ENCODE measurements around the gene CAPN11. TPM values are rescaled to one million over a fixed set of nuclear protein-coding genes. Genes with fewer than 3 reads are reported as not detected.

The CAPN11 gene
- total and polyA plus RNA-seq, 4 donors, result 0.08 to 0.19 (median 0.09) TPM; not detected in 1

DNA sequence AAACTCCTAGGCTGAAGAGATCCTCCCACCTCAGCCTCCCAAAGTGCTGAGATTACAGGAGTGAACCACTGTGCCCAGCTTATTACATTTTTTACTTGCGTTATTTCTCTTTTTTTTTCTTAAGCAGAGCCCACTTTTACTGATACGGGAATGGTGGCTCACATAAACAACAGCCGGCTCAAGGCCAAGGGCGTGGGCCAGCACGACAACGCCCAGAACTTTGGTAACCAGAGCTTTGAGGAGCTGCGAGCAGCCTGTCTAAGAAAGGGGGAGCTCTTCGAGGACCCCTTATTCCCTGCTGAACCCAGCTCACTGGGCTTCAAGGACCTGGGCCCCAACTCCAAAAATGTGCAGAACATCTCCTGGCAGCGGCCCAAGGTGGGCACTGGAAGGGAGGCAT is 10.5 kb downstream of the CAPN11 start:
- Histone ChIP-seq H3K4me1 (ENCODE audit: control insufficient read depth in 4 of 4, insufficient read depth in 4 of 4, low read length in 3 of 4) (peaks cover 0 to 8% (median 2%) of the 10 kb centered on the region in 4 donors), H3K9me3 (ENCODE audit: control insufficient read depth in 4 of 4, low read length in 3 of 4) (no peaks in the 10 kb centered on the region), H3K4me3 (ENCODE audit: low read depth in 1 of 3, low read length in 3 of 3) (no peak overlapping the region), H3K9ac (ENCODE audit: low read depth in 1 of 2, low read length in 2 of 2) (no peak overlapping the region), H3K27me3 (ENCODE audit: control insufficient read depth in 4 of 4, insufficient read depth in 4 of 4, low read length in 3 of 4) (no peaks in the 10 kb centered on the region), H3K27ac (ENCODE audit: low read depth in 1 of 2, low read length in 2 of 2) (no peak overlapping the region), H3K36me3 (ENCODE audit: control insufficient read depth in 4 of 4, insufficient read depth in 3 of 4, low read depth in 1 of 4, low read length in 3 of 4) (no peaks in the 10 kb centered on the region)
- WGBS, result 82% methylated on average over 9 of the region's 9 CpGs
- no peak for DNase-seq (ENCODE audit: low spot score)
- TF ChIP-seq YY1 (IDR thresholded peaks at IDR 0.05) (no peak), TAF1 (conservative IDR thresholded peaks at IDR 0.05) (no peak), FOXA1 (IDR thresholded peaks at IDR 0.05) (no peak)
- TF ChIP-seq, protein P1, sequence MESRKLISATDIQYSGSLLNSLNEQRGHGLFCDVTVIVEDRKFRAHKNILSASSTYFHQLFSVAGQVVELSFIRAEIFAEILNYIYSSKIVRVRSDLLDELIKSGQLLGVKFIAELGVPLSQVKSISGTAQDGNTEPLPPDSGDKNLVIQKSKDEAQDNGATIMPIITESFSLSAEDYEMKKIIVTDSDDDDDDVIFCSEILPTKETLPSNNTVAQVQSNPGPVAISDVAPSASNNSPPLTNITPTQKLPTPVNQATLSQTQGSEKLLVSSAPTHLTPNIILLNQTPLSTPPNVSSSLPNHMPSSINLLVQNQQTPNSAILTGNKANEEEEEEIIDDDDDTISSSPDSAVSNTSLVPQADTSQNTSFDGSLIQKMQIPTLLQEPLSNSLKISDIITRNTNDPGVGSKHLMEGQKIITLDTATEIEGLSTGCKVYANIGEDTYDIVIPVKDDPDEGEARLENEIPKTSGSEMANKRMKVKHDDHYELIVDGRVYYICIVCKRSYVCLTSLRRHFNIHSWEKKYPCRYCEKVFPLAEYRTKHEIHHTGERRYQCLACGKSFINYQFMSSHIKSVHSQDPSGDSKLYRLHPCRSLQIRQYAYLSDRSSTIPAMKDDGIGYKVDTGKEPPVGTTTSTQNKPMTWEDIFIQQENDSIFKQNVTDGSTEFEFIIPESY (IDR thresholded peaks at IDR 0.05), result no peak

DNA sequence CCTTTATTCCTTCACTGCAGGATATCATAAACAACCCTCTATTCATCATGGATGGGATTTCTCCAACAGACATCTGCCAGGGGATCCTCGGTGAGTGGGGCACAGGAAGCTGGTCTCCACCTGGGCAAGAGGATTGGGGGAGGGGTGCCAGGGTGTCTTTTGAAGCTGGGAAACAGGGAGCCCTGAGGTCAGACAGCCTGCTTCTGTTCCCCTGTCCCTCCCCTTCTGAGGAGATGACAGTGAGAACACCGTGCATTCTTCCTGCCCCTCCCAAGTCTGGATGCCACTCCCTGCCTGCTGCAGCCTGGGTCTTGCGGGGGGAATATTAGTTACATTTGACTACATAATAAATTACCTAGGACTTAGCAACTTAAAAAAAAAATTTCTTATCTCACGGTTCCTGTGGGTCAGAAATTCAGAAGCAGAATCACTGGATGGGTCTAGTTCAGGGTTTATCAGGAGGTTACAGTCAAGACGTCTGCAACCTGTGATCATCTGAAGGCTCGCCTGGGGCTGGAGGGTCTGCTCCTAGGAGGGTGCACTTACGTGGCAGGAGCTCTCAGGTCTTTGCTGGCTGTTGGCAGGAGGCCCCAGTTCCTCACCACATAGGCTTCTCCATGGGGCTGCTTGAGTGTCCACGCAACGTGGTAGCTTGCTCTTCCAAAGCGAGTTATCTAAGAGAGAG is 11.4 kb downstream of the CAPN11 start:
- Histone ChIP-seq H3K27ac (ENCODE audit: low read depth in 1 of 2, low read length in 2 of 2) (no peak overlapping the region), H3K36me3 (ENCODE audit: control insufficient read depth in 4 of 4, insufficient read depth in 3 of 4, low read depth in 1 of 4, low read length in 3 of 4) (no peaks in the 10 kb centered on the region), H3K9me3 (ENCODE audit: control insufficient read depth in 4 of 4, low read length in 3 of 4) (no peaks in the 10 kb centered on the region), H3K4me1 (ENCODE audit: control insufficient read depth in 4 of 4, insufficient read depth in 4 of 4, low read length in 3 of 4) (peaks cover 0 to 8% (median 2%) of the 10 kb centered on the region in 4 donors), H3K27me3 (ENCODE audit: control insufficient read depth in 4 of 4, insufficient read depth in 4 of 4, low read length in 3 of 4) (no peaks in the 10 kb centered on the region), H3K4me3 (ENCODE audit: low read depth in 1 of 3, low read length in 3 of 3) (no peak overlapping the region), H3K9ac (ENCODE audit: low read depth in 1 of 2, low read length in 2 of 2) (no peak overlapping the region)
- TF ChIP-seq RAD21 (IDR thresholded peaks at IDR 0.05), result no peak
- 80% methylated on average over 10 of the region's 10 CpGs for WGBS
- DNase-seq (ENCODE audit: low spot score), result no peak

DNA sequence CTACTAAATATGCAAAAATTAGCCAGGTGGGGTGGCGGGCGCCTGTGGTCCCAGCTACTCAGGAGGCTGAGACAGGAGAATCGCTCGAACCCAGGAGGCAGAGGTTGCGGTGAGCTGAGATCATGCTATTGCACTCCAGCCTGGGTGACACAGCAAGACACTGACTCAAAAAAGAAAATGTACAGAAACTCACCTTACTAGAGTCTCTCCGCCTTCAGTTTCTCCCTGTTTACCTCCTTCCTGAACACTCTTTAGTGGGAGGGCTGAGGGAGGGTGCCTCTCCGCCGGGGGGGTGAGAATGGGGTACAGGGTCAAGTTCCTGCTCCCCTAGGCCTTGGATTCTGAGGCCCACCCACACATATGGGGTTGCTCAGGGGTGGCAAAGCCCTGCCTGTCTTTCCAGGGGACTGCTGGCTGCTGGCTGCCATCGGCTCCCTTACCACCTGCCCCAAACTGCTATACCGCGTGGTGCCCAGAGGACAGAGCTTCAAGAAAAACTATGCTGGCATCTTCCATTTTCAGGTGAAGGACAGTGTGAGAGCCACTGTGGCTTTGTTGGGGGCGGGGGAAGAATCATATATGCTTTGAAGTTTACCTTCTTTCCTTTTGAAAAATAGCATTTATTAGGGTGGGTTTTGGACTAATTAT is 13.4 kb downstream of the CAPN11 start:
- TF ChIP-seq FOXA1 (IDR thresholded peaks at IDR 0.05), result no peak
- TF ChIP-seq, protein P1 (IDR thresholded peaks at IDR 0.05), result no peak
- TF ChIP-seq, protein P2, sequence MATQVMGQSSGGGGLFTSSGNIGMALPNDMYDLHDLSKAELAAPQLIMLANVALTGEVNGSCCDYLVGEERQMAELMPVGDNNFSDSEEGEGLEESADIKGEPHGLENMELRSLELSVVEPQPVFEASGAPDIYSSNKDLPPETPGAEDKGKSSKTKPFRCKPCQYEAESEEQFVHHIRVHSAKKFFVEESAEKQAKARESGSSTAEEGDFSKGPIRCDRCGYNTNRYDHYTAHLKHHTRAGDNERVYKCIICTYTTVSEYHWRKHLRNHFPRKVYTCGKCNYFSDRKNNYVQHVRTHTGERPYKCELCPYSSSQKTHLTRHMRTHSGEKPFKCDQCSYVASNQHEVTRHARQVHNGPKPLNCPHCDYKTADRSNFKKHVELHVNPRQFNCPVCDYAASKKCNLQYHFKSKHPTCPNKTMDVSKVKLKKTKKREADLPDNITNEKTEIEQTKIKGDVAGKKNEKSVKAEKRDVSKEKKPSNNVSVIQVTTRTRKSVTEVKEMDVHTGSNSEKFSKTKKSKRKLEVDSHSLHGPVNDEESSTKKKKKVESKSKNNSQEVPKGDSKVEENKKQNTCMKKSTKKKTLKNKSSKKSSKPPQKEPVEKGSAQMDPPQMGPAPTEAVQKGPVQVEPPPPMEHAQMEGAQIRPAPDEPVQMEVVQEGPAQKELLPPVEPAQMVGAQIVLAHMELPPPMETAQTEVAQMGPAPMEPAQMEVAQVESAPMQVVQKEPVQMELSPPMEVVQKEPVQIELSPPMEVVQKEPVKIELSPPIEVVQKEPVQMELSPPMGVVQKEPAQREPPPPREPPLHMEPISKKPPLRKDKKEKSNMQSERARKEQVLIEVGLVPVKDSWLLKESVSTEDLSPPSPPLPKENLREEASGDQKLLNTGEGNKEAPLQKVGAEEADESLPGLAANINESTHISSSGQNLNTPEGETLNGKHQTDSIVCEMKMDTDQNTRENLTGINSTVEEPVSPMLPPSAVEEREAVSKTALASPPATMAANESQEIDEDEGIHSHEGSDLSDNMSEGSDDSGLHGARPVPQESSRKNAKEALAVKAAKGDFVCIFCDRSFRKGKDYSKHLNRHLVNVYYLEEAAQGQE (IDR thresholded peaks at IDR 0.05), result no peak
- no peak for TF ChIP-seq EGR1 (IDR thresholded peaks at IDR 0.05; ENCODE audit: low read depth in 2 of 2)
- TF ChIP-seq TAF1 (conservative IDR thresholded peaks at IDR 0.05), result no peak
- TF ChIP-seq RXRA (IDR thresholded peaks at IDR 0.05), result no peak
- TF ChIP-seq HNF4G (IDR thresholded peaks at IDR 0.05), result no peak
- TF ChIP-seq, protein P3, sequence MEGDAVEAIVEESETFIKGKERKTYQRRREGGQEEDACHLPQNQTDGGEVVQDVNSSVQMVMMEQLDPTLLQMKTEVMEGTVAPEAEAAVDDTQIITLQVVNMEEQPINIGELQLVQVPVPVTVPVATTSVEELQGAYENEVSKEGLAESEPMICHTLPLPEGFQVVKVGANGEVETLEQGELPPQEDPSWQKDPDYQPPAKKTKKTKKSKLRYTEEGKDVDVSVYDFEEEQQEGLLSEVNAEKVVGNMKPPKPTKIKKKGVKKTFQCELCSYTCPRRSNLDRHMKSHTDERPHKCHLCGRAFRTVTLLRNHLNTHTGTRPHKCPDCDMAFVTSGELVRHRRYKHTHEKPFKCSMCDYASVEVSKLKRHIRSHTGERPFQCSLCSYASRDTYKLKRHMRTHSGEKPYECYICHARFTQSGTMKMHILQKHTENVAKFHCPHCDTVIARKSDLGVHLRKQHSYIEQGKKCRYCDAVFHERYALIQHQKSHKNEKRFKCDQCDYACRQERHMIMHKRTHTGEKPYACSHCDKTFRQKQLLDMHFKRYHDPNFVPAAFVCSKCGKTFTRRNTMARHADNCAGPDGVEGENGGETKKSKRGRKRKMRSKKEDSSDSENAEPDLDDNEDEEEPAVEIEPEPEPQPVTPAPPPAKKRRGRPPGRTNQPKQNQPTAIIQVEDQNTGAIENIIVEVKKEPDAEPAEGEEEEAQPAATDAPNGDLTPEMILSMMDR (IDR thresholded peaks at IDR 0.05; ENCODE audit: low read depth, low read length, missing input control), result no peak
- TF ChIP-seq, protein P4, sequence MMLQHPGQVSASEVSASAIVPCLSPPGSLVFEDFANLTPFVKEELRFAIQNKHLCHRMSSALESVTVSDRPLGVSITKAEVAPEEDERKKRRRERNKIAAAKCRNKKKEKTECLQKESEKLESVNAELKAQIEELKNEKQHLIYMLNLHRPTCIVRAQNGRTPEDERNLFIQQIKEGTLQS (IDR thresholded peaks at IDR 0.05), result no peak
- TF ChIP-seq NR2F2 (IDR thresholded peaks at IDR 0.05), result no peak

More for the DNA sequence above, 13.4 kb downstream of the CAPN11 start:
- Histone ChIP-seq H3K4me3 (ENCODE audit: low read depth in 1 of 3, low read length in 3 of 3) (no peak overlapping the region), H3K27ac (ENCODE audit: low read depth in 1 of 2, low read length in 2 of 2) (no peak overlapping the region), H3K9me3 (ENCODE audit: control insufficient read depth in 4 of 4, low read length in 3 of 4) (no peaks in the 10 kb centered on the region), H3K4me1 (ENCODE audit: control insufficient read depth in 4 of 4, insufficient read depth in 4 of 4, low read length in 3 of 4) (peaks cover 0 to 8% (median 2%) of the 10 kb centered on the region in 4 donors), H3K9ac (ENCODE audit: low read depth in 1 of 2, low read length in 2 of 2) (no peak overlapping the region), H3K27me3 (ENCODE audit: control insufficient read depth in 4 of 4, insufficient read depth in 4 of 4, low read length in 3 of 4) (no peaks in the 10 kb centered on the region), H3K36me3 (ENCODE audit: control insufficient read depth in 4 of 4, insufficient read depth in 3 of 4, low read depth in 1 of 4, low read length in 3 of 4) (no peaks in the 10 kb centered on the region)
- DNase-seq (ENCODE audit: low spot score), result no peak
- 76% methylated on average over 12 of the region's 12 CpGs for WGBS

Data from liver (tissue), 9 donors.